CD14-positive monocyte (primary cell): ENCODE measurements around the gene R3HDM2. TPM values are rescaled to one million over a fixed set of nuclear protein-coding genes. Genes with fewer than 3 reads are reported as not detected.

Experiments
- DNase-seq, 3 donors: peaks; one replicate each; pipeline ENCODE4 v3.0.0-alpha.2; 2011 to 2022
- H2AFZ ChIP-seq: 2 replicates; pipeline ENCODE4 v1.6.0; 2012; ENCODE audit warnings: mild to moderate bottlenecking, low read depth, low read length, inconsistent platforms; ENCODE audit not compliant: insufficient read depth, poor library complexity, severe bottlenecking
- H3K27ac ChIP-seq, 2 donors: 1 replicate in 1 of 2; 2 replicates in 1 of 2; pipeline ENCODE4 v1.5.1; 2012 to 2013; ENCODE audit warnings: low read length in 2 of 2, control low read depth in 1 of 2, inconsistent platforms in 1 of 2, low read depth in 1 of 2, mild to moderate bottlenecking in 1 of 2
- H3K27me3 ChIP-seq, 2 donors: one replicate each; pipeline versions ENCODE4 v1.6.0 to v1.6.1; 2011 to 2013; ENCODE audit warnings: low read length in 2 of 2; ENCODE audit not compliant: control insufficient read depth in 2 of 2, insufficient read depth in 2 of 2
- H3K36me3 ChIP-seq, 2 donors: replicated peaks in 1 of 2; 1 replicate in 1 of 2; 2 replicates in 1 of 2; pipeline versions ENCODE4 v1.5.1 to v1.6.1; 2012 to 2013; ENCODE audit warnings: low read length in 2 of 2, control low read depth in 1 of 2, inconsistent platforms in 1 of 2, mild to moderate bottlenecking in 1 of 2; ENCODE audit not compliant: insufficient read depth in 2 of 2, control insufficient read depth in 1 of 2
- H3K4me1 ChIP-seq, 2 donors: 1 replicate in 1 of 2; 2 replicates in 1 of 2; pipeline versions ENCODE4 v1.5.1 to v1.6.1; 2012 to 2013; ENCODE audit warnings: low read length in 2 of 2, control low read depth in 1 of 2, inconsistent platforms in 1 of 2, mild to moderate bottlenecking in 1 of 2, moderate library complexity in 1 of 2; ENCODE audit not compliant: insufficient read depth in 2 of 2, control insufficient read depth in 1 of 2
- H3K4me2 ChIP-seq: replicated peaks from 2 replicates; pipeline ENCODE3; 2012; ENCODE audit warnings: low read length, moderate library complexity, mild to moderate bottlenecking; ENCODE audit not compliant: poor library complexity, severe bottlenecking; ENCODE audit errors: extremely low read depth
- H3K4me3 ChIP-seq, 3 experiments: fragments of 200-600 bp in 1 of 3; sonication (generic) in 1 of 3; replicated peaks in 1 of 3; 1 replicate in 2 of 3; 2 replicates in 1 of 3; pipeline ENCODE4 v1.5.1; 2011 to 2013; ENCODE audit warnings: low read length in 3 of 3, mild to moderate bottlenecking in 3 of 3, control low read depth in 2 of 3, low read depth in 2 of 3, inconsistent platforms in 1 of 3, moderate library complexity in 1 of 3
- H3K79me2 ChIP-seq: 2 replicates; pipeline ENCODE4 v1.6.0; 2012; ENCODE audit warnings: mild to moderate bottlenecking, control low read depth, inconsistent platforms, low read length, moderate library complexity; ENCODE audit not compliant: insufficient read depth
- H3K9ac ChIP-seq: 2 replicates; pipeline ENCODE4 v1.6.0; 2017; ENCODE audit warnings: low read length, mild to moderate bottlenecking; ENCODE audit not compliant: insufficient read depth, poor library complexity, severe bottlenecking
- H3K9me3 ChIP-seq, 2 donors: replicated peaks in 1 of 2; 1 replicate in 1 of 2; 2 replicates in 1 of 2; pipeline versions ENCODE4 v1.5.1 to v1.6.1; 2012 to 2013; ENCODE audit warnings: low read length in 2 of 2, control low read depth in 1 of 2; ENCODE audit not compliant: control insufficient read depth in 1 of 2, insufficient read depth in 1 of 2
- H4K20me1 ChIP-seq: 2 replicates; pipeline ENCODE4 v1.6.0; 2012; ENCODE audit warnings: mild to moderate bottlenecking, low read length, control low read depth, moderate library complexity; ENCODE audit not compliant: insufficient read depth
- H3K27ac Mint-ChIP-seq, 7 donors: one replicate each; pipeline ENCODE4 v1.8.0; 2020; ENCODE audit warnings: mild to moderate bottlenecking in 7 of 7, mixed read lengths in 7 of 7, moderate library complexity in 6 of 7, inconsistent platforms in 2 of 7
- H3K27me3 Mint-ChIP-seq, 3 donors: one replicate each; pipeline ENCODE4 v1.8.0; 2021 to 2022; ENCODE audit warnings: low read depth in 3 of 3, mild to moderate bottlenecking in 3 of 3, mixed read lengths in 3 of 3, moderate library complexity in 3 of 3, inconsistent platforms in 1 of 3
- H3K36me3 Mint-ChIP-seq, 2 donors: one replicate each; pipeline ENCODE4 v1.8.0; 2020; ENCODE audit warnings: mixed read lengths in 2 of 2, inconsistent platforms in 1 of 2, mild to moderate bottlenecking in 1 of 2
- H3K4me1 Mint-ChIP-seq: one replicate; pipeline ENCODE4 v1.8.0; 2020; ENCODE audit warnings: mild to moderate bottlenecking, mixed read lengths
- H3K4me3 Mint-ChIP-seq, 2 donors: one replicate each; pipeline ENCODE4 v1.8.0; 2020; ENCODE audit warnings: mild to moderate bottlenecking in 2 of 2, mixed read lengths in 2 of 2, moderate library complexity in 1 of 2
- H3K9me3 Mint-ChIP-seq, 7 donors: one replicate each; pipeline ENCODE4 v1.8.0; 2020 to 2022; ENCODE audit warnings: mixed read lengths in 7 of 7, mild to moderate bottlenecking in 6 of 7, moderate library complexity in 6 of 7, inconsistent platforms in 2 of 7
- CTCF ChIP-seq: fragments of 200-600 bp; IDR thresholded peaks from one replicate; pipeline ENCODE4 v1.8.0; 2022; ENCODE audit warnings: antibody characterized with exemption, mild to moderate bottlenecking
- WGBS: methylation state at CpG from one replicate; pipeline ENCODE4 v1.1.5; 2013; ENCODE audit warnings: missing lambda C conversion rate; ENCODE audit not compliant: insufficient coverage; 5-methylcytosine and 5-hydroxymethylcytosine counted together
- intact Hi-C, 2 donors: fragments of 100-400 bp; cut with micrococcal nuclease; formaldehyde crosslinking; loops; one replicate each; pipeline versions ENCODE4 v1.15.0 to v1.15.1; 2023
- polyA plus RNA-seq, 3 donors: library from polyadenylated mRNA; depleted of rRNA in 1 of 3; unstranded in 2 of 3; stranded (reverse) in 1 of 3; fragments of 300-500 nt in 2 of 3; fragments of >200 nt in 1 of 3; fragmentation: Illumina TruSeq in 2 of 3; gene quantifications; 1 replicate in 2 of 3; 2 replicates in 1 of 3; pipeline ENCODE4 v1.2.3, GENCODE V29; 2012 to 2021

Gene R3HDM2
- polyA plus RNA-seq, 3 donors: 4.2 to 69.4 (median 7.3) TPM

GRCh38 chr12:57205931-57206330, 224.9 kb downstream of the R3HDM2 start:
- Histone ChIP-seq H3K4me3 (no peak overlapping the region), H3K36me3 (peaks cover 96 to 97% of the 10 kb centered on the region in 2 donors), H3K4me2 (no peak overlapping the region), H3K9me3 (no peaks in the 10 kb centered on the region), H4K20me1 (peaks cover 98% of the 10 kb centered on the region), H3K9ac (no peak overlapping the region), H3K27ac (no peak overlapping the region), H2AFZ (no peak overlapping the region), H3K27me3 (no peaks in the 10 kb centered on the region), H3K4me1 (no peaks in the 10 kb centered on the region), H3K79me2 (no peaks in the 10 kb centered on the region)
- Mint-ChIP-seq H3K4me1 (no peaks in the 10 kb centered on the region), H3K27me3 (peaks cover 0 to 4% (median 2%) of the 10 kb centered on the region in 3 donors), H3K36me3 (peaks cover 93 to 98% of the 10 kb centered on the region in 2 donors), H3K4me3 (no peak overlapping the region), H3K9me3 (peaks cover 0 to 4% (median 0%) of the 10 kb centered on the region in 7 donors), H3K27ac (peak overlapping the region in 1 of 7 donors; percentile 36)
- WGBS: 88% methylated on average over 6 of the region's 7 CpGs
- DNase-seq: no peak
- TF ChIP-seq CTCF: no peak
- intact Hi-C loops: no loop called here

- Mint-ChIP-seq H3K4me1 (no peaks in the 10 kb centered on the region), H3K27ac (no peak overlapping the region), H3K27me3 (peaks cover 0 to 3% (median 2%) of the 10 kb centered on the region in 3 donors), H3K4me3 (no peak overlapping the region), H3K9me3 (peaks cover 0 to 6% (median 0%) of the 10 kb centered on the region in 7 donors), H3K36me3 (peaks cover 93 to 98% of the 10 kb centered on the region in 2 donors)
- DNase-seq: no peak
- no peaks in the 10 kb centered on the region for H3K79me2 ChIP-seq
- no peak overlapping the region for H3K4me2 ChIP-seq
- no peak overlapping the region for H3K9ac ChIP-seq
- H4K20me1 ChIP-seq: peaks cover 96% of the 10 kb centered on the region
- no peak overlapping the region for H3K27ac ChIP-seq
- intact Hi-C loops: no loop called here
- no peak overlapping the region for H3K4me3 ChIP-seq
- no peaks in the 10 kb centered on the region for H3K27me3 ChIP-seq
- H3K9me3 ChIP-seq: no peaks in the 10 kb centered on the region
- 98% methylated on average over 16 of the region's 26 CpGs for WGBS
- H3K36me3 ChIP-seq: peaks cover 96 to 97% of the 10 kb centered on the region in 2 donors
- H2AFZ ChIP-seq: no peak overlapping the region
- H3K4me1 ChIP-seq: no peaks in the 10 kb centered on the region
- no peak for TF ChIP-seq CTCF
Measured at GRCh38 chr12:57205186-57205585, 225.7 kb downstream of the R3HDM2 start.
